KMS-11 (cell line): ENCODE measurements around the gene PRKCE.

Source experiments
- H2AFZ ChIP-seq: fragments of 200-600 bp; sonication (generic); 2 replicates; pipeline ENCODE4 v1.6.1; 2016; ENCODE audit warnings: antibody characterized with exemption, mixed run types, low read depth
- H3K27ac ChIP-seq: fragments of 200-600 bp; sonication (generic); 2 replicates; pipeline ENCODE4 v1.6.1; 2016; ENCODE audit warnings: mild to moderate bottlenecking, mixed run types
- H3K27me3 ChIP-seq: fragments of 200-600 bp; sonication (generic); 2 replicates; pipeline ENCODE4 v1.6.1; 2017; ENCODE audit warnings: mild to moderate bottlenecking, low read depth, mixed run types, moderate library complexity; ENCODE audit not compliant: insufficient read depth
- H3K36me3 ChIP-seq: fragments of 200-600 bp; sonication (generic); 2 replicates; pipeline ENCODE4 v1.6.1; 2017; ENCODE audit warnings: mild to moderate bottlenecking, mixed run types; ENCODE audit not compliant: insufficient read depth
- H3K4me1 ChIP-seq: fragments of 200-600 bp; sonication (generic); 2 replicates; pipeline ENCODE4 v1.6.1; 2016; ENCODE audit warnings: mild to moderate bottlenecking, low read depth, mixed run types; ENCODE audit not compliant: poor library complexity, severe bottlenecking
- H3K4me2 ChIP-seq: fragments of 200-600 bp; sonication (generic); 2 replicates; pipeline ENCODE4 v1.7.0; 2016; ENCODE audit warnings: mild to moderate bottlenecking, mixed run types
- H3K4me3 ChIP-seq: fragments of 200-600 bp; sonication (generic); IDR thresholded peaks from 2 replicates; pipeline ENCODE4 v1.6.1; 2017; ENCODE audit warnings: low read depth, low read length, mixed read lengths; ENCODE audit not compliant: insufficient read depth
- H3K79me2 ChIP-seq: fragments of 200-600 bp; sonication (generic); 2 replicates; pipeline ENCODE4 v1.6.1; 2016; ENCODE audit warnings: low read depth, mixed run types; ENCODE audit not compliant: insufficient read depth
- H3K9ac ChIP-seq: fragments of 200-600 bp; sonication (generic); 2 replicates; pipeline ENCODE4 v1.6.1; 2016; ENCODE audit warnings: mild to moderate bottlenecking, mixed run types
- H4K20me1 ChIP-seq: fragments of 200-600 bp; sonication (generic); 2 replicates; pipeline ENCODE4 v1.6.1; 2016; ENCODE audit warnings: mild to moderate bottlenecking, mixed run types; ENCODE audit not compliant: insufficient read depth
- CTCF ChIP-seq: fragments of 200-600 bp; sonication (generic); conservative IDR thresholded peaks from 2 replicates; pipeline ENCODE4 v1.6.1; 2017; ENCODE audit warnings: low read depth, mild to moderate bottlenecking, antibody characterized with exemption, low read length, moderate library complexity, mixed read lengths

The PRKCE gene

GRCh38 chr2:45772038-45772437, 120.6 kb downstream of the PRKCE start:
- Histone ChIP-seq H3K36me3 (no peaks in the 10 kb centered on the region), H2AFZ (no peak overlapping the region), H3K4me1 (no peaks in the 10 kb centered on the region), H3K27me3 (no peaks in the 10 kb centered on the region), H4K20me1 (no peaks in the 10 kb centered on the region), H3K79me2 (no peaks in the 10 kb centered on the region), H3K4me3 (no peak overlapping the region), H3K9ac (no peak overlapping the region), H3K27ac (no peak overlapping the region), H3K4me2 (no peak overlapping the region)
- TF ChIP-seq CTCF: no peak

GRCh38 chr2:45773909-45774308, 122.4 kb downstream of the PRKCE start:
- Histone ChIP-seq H3K79me2 (no peaks in the 10 kb centered on the region), H3K27ac (no peak overlapping the region)

GRCh38 chr2:45774688-45775244, 123.3 kb downstream of the PRKCE start:
- Histone ChIP-seq H3K4me2 (no peak overlapping the region), H3K27ac (no peak overlapping the region), H2AFZ (no peak overlapping the region), H3K4me1 (no peaks in the 10 kb centered on the region), H3K27me3 (no peaks in the 10 kb centered on the region), H3K4me3 (no peak overlapping the region), H3K36me3 (no peaks in the 10 kb centered on the region), H3K9ac (no peak overlapping the region), H4K20me1 (no peaks in the 10 kb centered on the region), H3K79me2 (no peaks in the 10 kb centered on the region)
- no peak for TF ChIP-seq CTCF

More at GRCh38 chr2:45773909-45774308, 122.4 kb downstream of the PRKCE start:
- Histone ChIP-seq H3K4me3 (no peak overlapping the region), H4K20me1 (no peaks in the 10 kb centered on the region), H3K4me1 (no peaks in the 10 kb centered on the region), H3K9ac (no peak overlapping the region), H2AFZ (no peak overlapping the region), H3K27me3 (no peaks in the 10 kb centered on the region), H3K36me3 (no peaks in the 10 kb centered on the region), H3K4me2 (no peak overlapping the region)
- no peak for TF ChIP-seq CTCF

GRCh38 chr2:45776160-45776955, 124.9 kb downstream of the PRKCE start:
- Histone ChIP-seq H4K20me1 (no peaks in the 10 kb centered on the region), H3K36me3 (no peaks in the 10 kb centered on the region), H3K27ac (no peak overlapping the region), H2AFZ (no peak overlapping the region), H3K27me3 (no peaks in the 10 kb centered on the region), H3K4me3 (no peak overlapping the region), H3K9ac (no peak overlapping the region), H3K4me2 (no peak overlapping the region), H3K79me2 (no peaks in the 10 kb centered on the region), H3K4me1 (no peaks in the 10 kb centered on the region)
- TF ChIP-seq CTCF: no peak
